Esophagus squamous epithelium (tissue), 4 donors: Measurements from ENCODE around the gene HPCAL1.

ENCODE experiments used
- CTCF ChIP-seq, 6 experiments: fragments of 450-650 bp in 4 of 6; fragments of 200-600 bp in 2 of 6; sonication (generic) in 2 of 6; IDR thresholded peaks; one replicate each; pipeline ENCODE4 v1.5.1; 2016 to 2019; ENCODE audit warnings: antibody characterized with exemption in 6 of 6, mild to moderate bottlenecking in 4 of 6, moderate library complexity in 4 of 6
- POLR2A ChIP-seq, 4 donors: fragments of 450-650 bp; IDR thresholded peaks; one replicate each; pipeline ENCODE4 v1.6.1; 2017; ENCODE audit warnings: antibody characterized with exemption in 4 of 4, mild to moderate bottlenecking in 4 of 4, moderate library complexity in 3 of 4

- TF ChIP-seq CTCF (IDR thresholded peaks at IDR 0.05) (no peak), POLR2A (IDR thresholded peaks at IDR 0.05) (no peak)
Measured at GRCh38 chr2:10309286-10309685, 6.6 kb downstream of the HPCAL1 start.
